ENCODE data around the gene GID8.
"Not testable (repeated sequence)": the region's sequence is repeated elsewhere in the genome, so short reads cannot be mapped to it uniquely, and the experiment has no call there.

The GID8 gene

GRCh38 chr20:62958388-62959100, 20.6 kb downstream of the GID8 start:
- no peak overlapping the region for H3K4me3 ChIP-seq (ENCODE audit: low read depth, low read length)
- no peak for TF ChIP-seq CTCF (conservative IDR thresholded peaks at IDR 0.05; ENCODE audit: low read depth, low read length)
- DNase-seq (ENCODE audit: low read depth) = no peak

- DNase-seq (ENCODE audit: low read depth) = no peak
- TF ChIP-seq CTCF (conservative IDR thresholded peaks at IDR 0.05; ENCODE audit: low read depth, low read length) = no peak
- no peak overlapping the region for H3K4me3 ChIP-seq (ENCODE audit: low read depth, low read length)
These were observed 21.4 kb downstream of the GID8 start for GRCh38 chr20:62959101-62959971.

GRCh38 chr20:62959998-62960436, 22.1 kb downstream of the GID8 start:
- TF ChIP-seq CTCF (conservative IDR thresholded peaks at IDR 0.05; ENCODE audit: low read depth, low read length) = no peak
- no peak for DNase-seq (ENCODE audit: low read depth)
- no peak overlapping the region for H3K4me3 ChIP-seq (ENCODE audit: low read depth, low read length)

GRCh38 chr20:62960446-62961309, 22.7 kb downstream of the GID8 start:
- not testable (repeated sequence) for H3K4me3 ChIP-seq (ENCODE audit: low read depth, low read length)
- peak; percentile 40 for DNase-seq (ENCODE audit: low read depth)

- no peak for TF ChIP-seq CTCF (conservative IDR thresholded peaks at IDR 0.05; ENCODE audit: low read depth, low read length)
- DNase-seq (ENCODE audit: low read depth) = peak; percentile 38
- peak overlapping the region; percentile 14 for H3K4me3 ChIP-seq (ENCODE audit: low read depth, low read length)
These were observed 23.4 kb downstream of the GID8 start for GRCh38 chr20:62961310-62961783.

GRCh38 chr20:62961799-62962198, 23.9 kb downstream of the GID8 start:
- no peak for TF ChIP-seq CTCF (conservative IDR thresholded peaks at IDR 0.05; ENCODE audit: low read depth, low read length)
- DNase-seq (ENCODE audit: low read depth) = no peak
- no peak overlapping the region for H3K4me3 ChIP-seq (ENCODE audit: low read depth, low read length)
